Nephron (organoid): Measurements from ENCODE around the gene CNDP2.

Source experiments
- H3K27ac Mint-ChIP-seq, 3 experiments: 2 replicates each; pipeline ENCODE4 v1.8.0; 2020; ENCODE audit warnings: mixed read lengths in 3 of 3, mild to moderate bottlenecking in 2 of 3, moderate library complexity in 1 of 3
- H3K27me3 Mint-ChIP-seq: 2 replicates; pipeline ENCODE4 v1.8.0; 2021; ENCODE audit warnings: low read depth, mild to moderate bottlenecking, moderate library complexity, mixed read lengths
- H3K36me3 Mint-ChIP-seq: 2 replicates; pipeline ENCODE4 v1.8.0; 2020; ENCODE audit warnings: low read depth, mixed read lengths
- H3K4me1 Mint-ChIP-seq: 2 replicates; pipeline ENCODE4 v1.8.0; 2020; ENCODE audit warnings: mixed read lengths
- H3K4me3 Mint-ChIP-seq, 3 experiments: 2 replicates each; pipeline ENCODE4 v1.8.0; 2020; ENCODE audit warnings: mild to moderate bottlenecking in 3 of 3, mixed read lengths in 3 of 3, moderate library complexity in 2 of 3
- H3K9me3 Mint-ChIP-seq: 2 replicates; pipeline ENCODE4 v1.8.0; 2020; ENCODE audit warnings: mixed read lengths
- TF ChIP-seq, protein P1 (sequence below), 3 experiments: fragments of 200-600 bp; sonication (generic); IDR thresholded peaks; one replicate each; pipeline ENCODE4 v1.5.0; 2021; ENCODE audit warnings: antibody characterized with exemption in 3 of 3; ENCODE audit not compliant: unreplicated experiment in 3 of 3

CNDP2 gene

GRCh38 chr18:74456349-74457042 is 39.7 kb upstream of the CNDP2 start:
- Mint-ChIP-seq H3K27me3 (peaks cover 84% of the 10 kb centered on the region), H3K4me3 (peak overlapping the region; percentile 46 to 77 (median 54)), H3K27ac (no peak overlapping the region), H3K4me1 (peaks cover 12% of the 10 kb centered on the region), H3K36me3 (no peaks in the 10 kb centered on the region), H3K9me3 (no peaks in the 10 kb centered on the region)
- TF ChIP-seq, protein P1, sequence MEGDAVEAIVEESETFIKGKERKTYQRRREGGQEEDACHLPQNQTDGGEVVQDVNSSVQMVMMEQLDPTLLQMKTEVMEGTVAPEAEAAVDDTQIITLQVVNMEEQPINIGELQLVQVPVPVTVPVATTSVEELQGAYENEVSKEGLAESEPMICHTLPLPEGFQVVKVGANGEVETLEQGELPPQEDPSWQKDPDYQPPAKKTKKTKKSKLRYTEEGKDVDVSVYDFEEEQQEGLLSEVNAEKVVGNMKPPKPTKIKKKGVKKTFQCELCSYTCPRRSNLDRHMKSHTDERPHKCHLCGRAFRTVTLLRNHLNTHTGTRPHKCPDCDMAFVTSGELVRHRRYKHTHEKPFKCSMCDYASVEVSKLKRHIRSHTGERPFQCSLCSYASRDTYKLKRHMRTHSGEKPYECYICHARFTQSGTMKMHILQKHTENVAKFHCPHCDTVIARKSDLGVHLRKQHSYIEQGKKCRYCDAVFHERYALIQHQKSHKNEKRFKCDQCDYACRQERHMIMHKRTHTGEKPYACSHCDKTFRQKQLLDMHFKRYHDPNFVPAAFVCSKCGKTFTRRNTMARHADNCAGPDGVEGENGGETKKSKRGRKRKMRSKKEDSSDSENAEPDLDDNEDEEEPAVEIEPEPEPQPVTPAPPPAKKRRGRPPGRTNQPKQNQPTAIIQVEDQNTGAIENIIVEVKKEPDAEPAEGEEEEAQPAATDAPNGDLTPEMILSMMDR (IDR thresholded peaks at IDR 0.05; ENCODE audit: unreplicated experiment in 3 of 3): no peak

DNA sequence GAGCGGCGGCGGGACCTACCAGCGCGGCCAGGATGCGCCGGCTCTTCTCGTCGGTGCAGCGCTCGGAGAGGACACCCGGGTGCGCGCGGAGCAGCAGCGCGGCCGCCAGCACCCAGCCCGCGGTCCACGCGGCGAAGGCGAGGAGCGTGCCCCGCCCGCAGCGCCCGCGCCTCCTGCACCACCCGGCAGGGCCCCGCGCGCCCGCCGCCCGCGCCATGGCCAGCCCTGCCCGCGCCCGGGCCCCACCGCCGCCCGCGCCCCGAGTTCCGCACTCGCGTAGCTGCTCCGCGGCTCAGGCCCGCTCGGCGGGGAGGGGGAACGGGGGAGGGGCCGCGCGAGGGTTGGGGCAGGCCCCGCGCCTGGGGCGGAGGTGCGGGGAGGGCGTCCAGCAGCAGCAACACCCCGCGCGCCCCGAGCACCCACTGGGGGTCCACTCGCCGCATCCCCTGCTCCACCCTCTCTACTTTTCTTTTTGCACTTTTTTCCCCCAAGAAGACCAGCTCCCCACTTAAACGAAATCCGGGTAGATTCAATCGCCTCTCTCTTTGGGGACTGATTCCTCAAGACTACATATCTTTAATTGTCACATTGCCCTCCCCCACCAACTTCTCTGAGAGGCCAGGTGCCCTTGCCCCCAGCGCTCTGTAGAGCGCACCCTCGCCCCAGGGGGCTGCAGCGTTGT is 39.0 kb upstream of the CNDP2 start, which contains the start of gene DIPK1C:
TSS of gene DIPK1C (minus strand) at position 266 of the 682 bp plus-strand sequence. CDS start at position 217, 49 bp downstream.
- H3K9me3 Mint-ChIP-seq: no peaks in the 10 kb centered on the region
- H3K27ac Mint-ChIP-seq: no peak within 1 kb of the TSS
- peaks cover 87% of the 10 kb centered on the region for H3K27me3 Mint-ChIP-seq
- peaks cover 12% of the 10 kb centered on the region for H3K4me1 Mint-ChIP-seq
- TF ChIP-seq, protein P1 (IDR thresholded peaks at IDR 0.05; ENCODE audit: unreplicated experiment in 3 of 3): no peak
- H3K36me3 Mint-ChIP-seq: no peaks in the 10 kb centered on the region
- peak within 1 kb of the TSS; percentile 77 to 89 (median 89) for H3K4me3 Mint-ChIP-seq

DNA sequence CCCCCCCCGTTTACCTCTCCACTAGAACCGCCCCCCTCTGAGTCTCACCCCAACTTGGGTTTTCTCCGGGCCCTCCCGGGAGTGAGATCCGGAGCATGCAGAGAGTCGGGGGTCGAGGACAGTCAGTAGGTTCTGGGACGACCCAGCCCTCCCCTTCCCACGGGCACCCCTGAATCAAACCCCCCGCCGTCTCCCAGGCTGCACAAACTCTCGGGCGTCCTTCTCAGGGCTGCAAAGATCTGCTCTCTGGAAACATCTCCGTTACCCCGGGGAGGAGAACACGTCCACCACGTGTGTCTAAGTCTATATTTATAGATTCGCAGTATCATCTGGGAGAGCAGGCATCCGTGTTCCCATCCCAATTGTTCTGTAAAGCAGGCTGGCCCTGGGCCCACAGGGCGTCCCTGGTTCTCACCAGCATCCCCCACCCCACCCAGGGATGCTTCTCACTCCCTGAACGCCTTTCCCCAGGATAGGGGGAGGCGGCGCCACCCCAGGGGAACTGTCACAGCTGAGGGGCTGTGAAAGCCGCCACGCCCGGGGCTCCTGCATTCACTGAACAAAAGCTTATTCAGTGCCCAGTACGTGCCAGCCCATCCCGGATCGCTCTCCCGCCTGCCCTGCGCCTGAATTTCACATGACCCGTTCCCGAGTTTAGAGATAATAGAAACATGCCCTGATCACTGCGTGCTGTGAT is 38.3 kb upstream of the CNDP2 start:
- Mint-ChIP-seq H3K36me3 (no peaks in the 10 kb centered on the region), H3K27ac (no peak overlapping the region), H3K27me3 (peaks cover 86% of the 10 kb centered on the region), H3K4me3 (peak overlapping the region; percentile 77 to 89 (median 89)), H3K9me3 (no peaks in the 10 kb centered on the region), H3K4me1 (peaks cover 12% of the 10 kb centered on the region)
- TF ChIP-seq, protein P1 (IDR thresholded peaks at IDR 0.05; ENCODE audit: unreplicated experiment in 3 of 3): no peak

- no peaks in the 10 kb centered on the region for H3K9me3 Mint-ChIP-seq
- no peak overlapping the region for H3K27ac Mint-ChIP-seq
- H3K36me3 Mint-ChIP-seq: no peaks in the 10 kb centered on the region
- TF ChIP-seq, protein P1 (IDR thresholded peaks at IDR 0.05; ENCODE audit: unreplicated experiment in 3 of 3): peak; percentile 12 to 32 (median 12)
- peaks cover 20% of the 10 kb centered on the region for H3K4me1 Mint-ChIP-seq
- H3K27me3 Mint-ChIP-seq: peaks cover 66% of the 10 kb centered on the region
- no peak overlapping the region for H3K4me3 Mint-ChIP-seq
These were observed 36.3 kb upstream of the CNDP2 start for GRCh38 chr18:74459889-74460288.

DNA sequence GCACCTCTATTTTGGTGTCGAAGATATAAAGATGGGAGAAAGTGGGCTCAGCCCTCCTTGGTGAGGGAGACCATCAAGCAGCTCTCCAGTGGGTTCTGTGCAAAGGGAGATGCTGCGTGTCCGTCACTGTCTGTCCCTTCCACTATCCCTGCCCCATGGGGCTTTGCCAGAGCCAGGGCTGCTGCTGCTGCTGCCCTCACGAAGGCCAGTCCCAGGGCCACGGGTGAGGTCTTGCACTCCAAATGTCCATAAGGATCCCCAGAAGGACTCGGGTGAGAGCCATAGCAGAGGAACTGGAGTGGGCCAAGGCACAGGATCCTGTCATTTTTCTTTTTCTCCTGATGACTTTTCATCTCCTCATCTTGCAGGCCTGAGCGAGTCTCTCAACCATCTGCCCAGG is 35.3 kb upstream of the CNDP2 start:
- H3K4me3 Mint-ChIP-seq: no peak overlapping the region
- peaks cover 20% of the 10 kb centered on the region for H3K4me1 Mint-ChIP-seq
- TF ChIP-seq, protein P1 (IDR thresholded peaks at IDR 0.05; ENCODE audit: unreplicated experiment in 3 of 3): no peak
- H3K9me3 Mint-ChIP-seq: no peaks in the 10 kb centered on the region
- no peak overlapping the region for H3K27ac Mint-ChIP-seq
- H3K36me3 Mint-ChIP-seq: no peaks in the 10 kb centered on the region
- H3K27me3 Mint-ChIP-seq: peaks cover 58% of the 10 kb centered on the region
